HG02678 (cell line): Measurements from ENCODE around the gene GPR153.

Experiments
- ATAC-seq: cut with Tn5 transposase; IDR thresholded peaks from one replicate; pipeline ENCODE4 v1.9.1; 2021; ENCODE audit warnings: mild to moderate bottlenecking, moderate library complexity; ENCODE audit not compliant: unreplicated experiment

The GPR153 gene

GRCh38 chr1:6207075-6207885 lies 53.6 kb downstream of the GPR153 start:
- no peak for ATAC-seq

GRCh38 chr1:6206520-6206855 lies 54.4 kb downstream of the GPR153 start:
- ATAC-seq, result peak; percentile 18

GRCh38 chr1:6205849-6206519 lies 54.9 kb downstream of the GPR153 start, which contains the start of gene RNF207:
Gene RNF207, plus strand, starts transcription at chr1:6206119. Its CDS starts 417 bp downstream, at chr1:6206536.
- ATAC-seq, result peak; percentile 52

GRCh38 chr1:6202256-6202655 lies 58.6 kb downstream of the GPR153 start:
- no peak for ATAC-seq

- no peak for ATAC-seq
These were observed 60.6 kb downstream of the GPR153 start for GRCh38 chr1:6200188-6200809.

GRCh38 chr1:6199298-6200187 lies 61.4 kb downstream of the GPR153 start, which contains the start of gene RPL22:
Gene RPL22, minus strand, starts transcription at chr1:6199595. Its CDS starts 22 bp downstream, at chr1:6199573.
- peak; percentile 96 for ATAC-seq

- ATAC-seq, result peak; percentile 20
These were observed 62.1 kb downstream of the GPR153 start for GRCh38 chr1:6198646-6199297.

- ATAC-seq, result no peak
These were observed 63.0 kb downstream of the GPR153 start for GRCh38 chr1:6197746-6198427.
